Measurements from ENCODE around the gene PSMB1. TPM values are rescaled to one million over a fixed set of nuclear protein-coding genes. Genes with fewer than 3 reads are reported as not detected.
"Not testable (repeated sequence)": the region's sequence is repeated elsewhere in the genome, so short reads cannot be mapped to it uniquely, and the experiment has no call there.

PSMB1 gene
- total RNA-seq, 4 donors from 2014 or later: 340 to 380 (median 357) TPM

GRCh38 chr6:170535004-170535403 is 18.1 kb downstream of the PSMB1 start:
- no peaks in the 10 kb centered on the region for H3K9me3 ChIP-seq
- intact Hi-C loops (cut with DNase I; ENCODE audit: low total_unique reads) (no loop called here), in situ Hi-C loops (cut with MboI; ENCODE audit: low sequenced_read_pairs in 4 of 4) (no loop called here)
- H3K27ac ChIP-seq: peak overlapping the region in 2 of 4 donors; percentile 22 to 68
- ATAC-seq: no peak
- DNase-seq: no peak
- H3K36me3 ChIP-seq: peaks cover 3 to 82% of the 10 kb centered on the region in 2 donors
- no peak overlapping the region for H3K4me3 ChIP-seq
- H3K4me1 ChIP-seq: peaks cover 3 to 11% of the 10 kb centered on the region in 2 donors
- H3K27me3 ChIP-seq: no peaks in the 10 kb centered on the region
- TF ChIP-seq CTCF (IDR thresholded peaks at IDR 0.05 in 4 of 5, conservative IDR thresholded peaks at IDR 0.05 in 1 of 5) (no peak), POLR2A (IDR thresholded peaks at IDR 0.05) (no peak)

- Histone ChIP-seq H3K27me3 (no peaks in the 10 kb centered on the region), H3K27ac (peak overlapping the region in 3 of 4 donors; percentile 17 to 55 (median 45)), H3K4me3 (no peak overlapping the region), H3K36me3 (peaks cover 3 to 69% of the 10 kb centered on the region in 2 donors), H3K4me1 (peaks cover 9 to 16% of the 10 kb centered on the region in 2 donors), H3K9me3 (no peaks in the 10 kb centered on the region)
- intact Hi-C loops (cut with DNase I; ENCODE audit: low total_unique reads): loop anchor here (5.0 kb wide), 1 partner anchor 161 kb away; no protein-coding TSS in a partner anchor
- ATAC-seq: no peak
- DNase-seq: no peak
- TF ChIP-seq CTCF (IDR thresholded peaks at IDR 0.05 in 4 of 5, conservative IDR thresholded peaks at IDR 0.05 in 1 of 5) (no peak), POLR2A (IDR thresholded peaks at IDR 0.05) (no peak)
- in situ Hi-C loops (cut with MboI; ENCODE audit: low sequenced_read_pairs in 4 of 4): no loop called here
These were observed 19.3 kb downstream of the PSMB1 start for GRCh38 chr6:170533792-170534191.

GRCh38 chr6:170532867-170533488 is 20.1 kb downstream of the PSMB1 start:
- in situ Hi-C loops (cut with MboI; ENCODE audit: low sequenced_read_pairs in 4 of 4) (no loop called here), intact Hi-C loops (cut with DNase I; ENCODE audit: low total_unique reads) (loop anchor here (5.0 kb wide), 1 partner anchor 161 kb away; no protein-coding TSS in a partner anchor)
- peak overlapping the region; percentile 0 to 55 (median 26) for H3K27ac ChIP-seq
- TF ChIP-seq CTCF (IDR thresholded peaks at IDR 0.05 in 4 of 5, conservative IDR thresholded peaks at IDR 0.05 in 1 of 5) (no peak), POLR2A (IDR thresholded peaks at IDR 0.05) (no peak)
- ATAC-seq: no peak
- no peaks in the 10 kb centered on the region for H3K27me3 ChIP-seq
- H3K36me3 ChIP-seq: peaks cover 3 to 61% of the 10 kb centered on the region in 2 donors
- no peak for DNase-seq
- H3K4me1 ChIP-seq: peaks cover 9 to 16% of the 10 kb centered on the region in 2 donors
- no peaks in the 10 kb centered on the region for H3K9me3 ChIP-seq
- H3K4me3 ChIP-seq: no peak overlapping the region

GRCh38 chr6:170529839-170530469 is 23.2 kb downstream of the PSMB1 start:
- Histone ChIP-seq H3K4me1 (peaks cover 16 to 18% of the 10 kb centered on the region in 2 donors), H3K27me3 (no peaks in the 10 kb centered on the region), H3K36me3 (peaks cover 0 to 31% of the 10 kb centered on the region in 2 donors), H3K9me3 (no peaks in the 10 kb centered on the region), H3K27ac (peak overlapping the region; percentile 21 to 47 (median 43)), H3K4me3 (no peak overlapping the region)
- intact Hi-C loops (cut with DNase I; ENCODE audit: low total_unique reads) (loop anchor here (2.0 to 5.0 kb wide), 2 partner anchors 158 to 699 kb away; no protein-coding TSS in a partner anchor), in situ Hi-C loops (cut with MboI; ENCODE audit: low sequenced_read_pairs in 4 of 4) (loop anchor here in 1 of 4 donors (10.0 kb wide), 2 partner anchors 215 to 695 kb away; no protein-coding TSS in a partner anchor)
- DNase-seq (peak; percentile 60 to 78), ATAC-seq (peak; percentile 78 to 82)
- TF ChIP-seq CTCF (IDR thresholded peaks at IDR 0.05 in 4 of 5, conservative IDR thresholded peaks at IDR 0.05 in 1 of 5): peak; percentile 71 to 92 (median 82)
- TF ChIP-seq POLR2A (IDR thresholded peaks at IDR 0.05): no peak

- DNase-seq, H3K9me3 ChIP-seq, H3K4me3 ChIP-seq, H3K27me3 ChIP-seq, ATAC-seq: not testable (repeated sequence)
- Histone ChIP-seq H3K36me3 (peaks cover 0 to 11% of the 10 kb centered on the region in 2 donors), H3K27ac (peak overlapping the region in 3 of 4 donors; percentile 32 to 41 (median 36)), H3K4me1 (peaks cover 34 to 35% of the 10 kb centered on the region in 2 donors)
- intact Hi-C loops (cut with DNase I; ENCODE audit: low total_unique reads) (loop anchor here (2.0 kb wide), 1 partner anchor 737 kb away; no protein-coding TSS in a partner anchor), in situ Hi-C loops (cut with MboI; ENCODE audit: low sequenced_read_pairs in 4 of 4) (loop anchor here in 1 of 4 donors (10.0 kb wide), 2 partner anchors 213 to 693 kb away; no protein-coding TSS in a partner anchor)
These were observed 25.1 kb downstream of the PSMB1 start for GRCh38 chr6:170527995-170528394.
